ENCODE measurements around the gene AHCYL2.

DNA sequence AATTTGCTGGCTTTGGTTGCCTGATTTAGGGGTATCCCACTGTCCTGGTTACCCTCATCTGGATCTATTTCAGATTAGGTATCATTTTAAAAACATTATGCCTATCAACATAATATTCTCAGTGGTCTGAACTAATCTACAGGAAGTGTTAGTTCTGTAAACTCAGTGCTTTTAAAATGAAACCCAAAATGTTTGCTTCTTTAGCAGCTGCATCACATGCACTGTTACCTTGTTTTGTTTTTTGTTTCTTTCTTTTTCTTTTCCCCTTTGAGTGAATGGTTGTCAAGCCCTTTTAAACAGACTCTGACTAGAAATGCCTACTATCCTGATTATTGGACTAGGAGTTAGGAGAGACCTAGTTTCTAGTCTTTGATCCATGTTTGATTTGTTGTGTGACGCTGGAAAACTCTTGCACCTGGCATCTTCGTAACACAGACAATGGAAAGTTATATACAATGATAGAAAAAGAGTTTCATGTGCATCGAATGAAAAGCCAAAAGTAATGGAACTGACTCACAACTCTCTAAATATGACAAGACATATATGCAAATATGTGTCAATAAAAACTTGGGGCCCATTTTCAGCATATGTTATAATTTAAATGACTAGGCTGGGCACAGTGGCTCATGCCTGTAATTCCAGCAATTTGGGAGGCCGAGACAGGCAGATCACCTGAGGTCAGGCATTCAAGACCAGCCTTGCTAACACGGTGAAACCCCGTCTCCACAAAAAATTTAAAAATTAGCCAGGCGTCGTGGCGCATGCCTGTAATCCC, 157.1 kb downstream of the AHCYL2 start:
- TF ChIP-seq, protein P1, sequence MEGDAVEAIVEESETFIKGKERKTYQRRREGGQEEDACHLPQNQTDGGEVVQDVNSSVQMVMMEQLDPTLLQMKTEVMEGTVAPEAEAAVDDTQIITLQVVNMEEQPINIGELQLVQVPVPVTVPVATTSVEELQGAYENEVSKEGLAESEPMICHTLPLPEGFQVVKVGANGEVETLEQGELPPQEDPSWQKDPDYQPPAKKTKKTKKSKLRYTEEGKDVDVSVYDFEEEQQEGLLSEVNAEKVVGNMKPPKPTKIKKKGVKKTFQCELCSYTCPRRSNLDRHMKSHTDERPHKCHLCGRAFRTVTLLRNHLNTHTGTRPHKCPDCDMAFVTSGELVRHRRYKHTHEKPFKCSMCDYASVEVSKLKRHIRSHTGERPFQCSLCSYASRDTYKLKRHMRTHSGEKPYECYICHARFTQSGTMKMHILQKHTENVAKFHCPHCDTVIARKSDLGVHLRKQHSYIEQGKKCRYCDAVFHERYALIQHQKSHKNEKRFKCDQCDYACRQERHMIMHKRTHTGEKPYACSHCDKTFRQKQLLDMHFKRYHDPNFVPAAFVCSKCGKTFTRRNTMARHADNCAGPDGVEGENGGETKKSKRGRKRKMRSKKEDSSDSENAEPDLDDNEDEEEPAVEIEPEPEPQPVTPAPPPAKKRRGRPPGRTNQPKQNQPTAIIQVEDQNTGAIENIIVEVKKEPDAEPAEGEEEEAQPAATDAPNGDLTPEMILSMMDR (conservative IDR thresholded peaks at IDR 0.05; ENCODE audit: low read depth in 2 of 2), result no peak
- TF ChIP-seq POLR2AphosphoS5 (IDR thresholded peaks at IDR 0.05; ENCODE audit: low read depth), result no peak
- TF ChIP-seq EZH2 (IDR thresholded peaks at IDR 0.05; ENCODE audit: low read depth, unreplicated experiment), result no peak
- TF ChIP-seq JUNB (IDR thresholded peaks at IDR 0.05; ENCODE audit: unreplicated experiment), result no peak
- no peak for TF ChIP-seq CREB1 (CRISPR knock-in tag; IDR thresholded peaks at IDR 0.05; ENCODE audit: low read depth)
- TF ChIP-seq, protein P2, sequence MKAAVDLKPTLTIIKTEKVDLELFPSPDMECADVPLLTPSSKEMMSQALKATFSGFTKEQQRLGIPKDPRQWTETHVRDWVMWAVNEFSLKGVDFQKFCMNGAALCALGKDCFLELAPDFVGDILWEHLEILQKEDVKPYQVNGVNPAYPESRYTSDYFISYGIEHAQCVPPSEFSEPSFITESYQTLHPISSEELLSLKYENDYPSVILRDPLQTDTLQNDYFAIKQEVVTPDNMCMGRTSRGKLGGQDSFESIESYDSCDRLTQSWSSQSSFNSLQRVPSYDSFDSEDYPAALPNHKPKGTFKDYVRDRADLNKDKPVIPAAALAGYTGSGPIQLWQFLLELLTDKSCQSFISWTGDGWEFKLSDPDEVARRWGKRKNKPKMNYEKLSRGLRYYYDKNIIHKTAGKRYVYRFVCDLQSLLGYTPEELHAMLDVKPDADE (IDR thresholded peaks at IDR 0.05), result no peak
- TF ChIP-seq STAT1 (IDR thresholded peaks at IDR 0.05; ENCODE audit: unreplicated experiment), result no peak
- TF ChIP-seq EZH2phosphoT487 (IDR thresholded peaks at IDR 0.05; ENCODE audit: unreplicated experiment), result no peak
- TF ChIP-seq, protein P3, sequence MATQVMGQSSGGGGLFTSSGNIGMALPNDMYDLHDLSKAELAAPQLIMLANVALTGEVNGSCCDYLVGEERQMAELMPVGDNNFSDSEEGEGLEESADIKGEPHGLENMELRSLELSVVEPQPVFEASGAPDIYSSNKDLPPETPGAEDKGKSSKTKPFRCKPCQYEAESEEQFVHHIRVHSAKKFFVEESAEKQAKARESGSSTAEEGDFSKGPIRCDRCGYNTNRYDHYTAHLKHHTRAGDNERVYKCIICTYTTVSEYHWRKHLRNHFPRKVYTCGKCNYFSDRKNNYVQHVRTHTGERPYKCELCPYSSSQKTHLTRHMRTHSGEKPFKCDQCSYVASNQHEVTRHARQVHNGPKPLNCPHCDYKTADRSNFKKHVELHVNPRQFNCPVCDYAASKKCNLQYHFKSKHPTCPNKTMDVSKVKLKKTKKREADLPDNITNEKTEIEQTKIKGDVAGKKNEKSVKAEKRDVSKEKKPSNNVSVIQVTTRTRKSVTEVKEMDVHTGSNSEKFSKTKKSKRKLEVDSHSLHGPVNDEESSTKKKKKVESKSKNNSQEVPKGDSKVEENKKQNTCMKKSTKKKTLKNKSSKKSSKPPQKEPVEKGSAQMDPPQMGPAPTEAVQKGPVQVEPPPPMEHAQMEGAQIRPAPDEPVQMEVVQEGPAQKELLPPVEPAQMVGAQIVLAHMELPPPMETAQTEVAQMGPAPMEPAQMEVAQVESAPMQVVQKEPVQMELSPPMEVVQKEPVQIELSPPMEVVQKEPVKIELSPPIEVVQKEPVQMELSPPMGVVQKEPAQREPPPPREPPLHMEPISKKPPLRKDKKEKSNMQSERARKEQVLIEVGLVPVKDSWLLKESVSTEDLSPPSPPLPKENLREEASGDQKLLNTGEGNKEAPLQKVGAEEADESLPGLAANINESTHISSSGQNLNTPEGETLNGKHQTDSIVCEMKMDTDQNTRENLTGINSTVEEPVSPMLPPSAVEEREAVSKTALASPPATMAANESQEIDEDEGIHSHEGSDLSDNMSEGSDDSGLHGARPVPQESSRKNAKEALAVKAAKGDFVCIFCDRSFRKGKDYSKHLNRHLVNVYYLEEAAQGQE (IDR thresholded peaks at IDR 0.05; ENCODE audit: unreplicated experiment), result no peak
- TF ChIP-seq ZNF331 (CRISPR knock-in tag; IDR thresholded peaks at IDR 0.05; ENCODE audit: low read depth), result no peak
- TF ChIP-seq ZNF114 (CRISPR knock-in tag; IDR thresholded peaks at IDR 0.05), result no peak

Measured in GM23338 (cell line).